WTC11 (cell line): Measurements from ENCODE around the gene TRIM45.

Experiments
- CBFB ChIP-seq: sonication (generic); formaldehyde crosslinking; IDR thresholded peaks from 2 replicates; pipeline ENCODE4 v1.8.1; 2022; ENCODE audit warnings: mild to moderate bottlenecking, low read depth, missing genetic modification reagents
- SP1 ChIP-seq: sonication (generic); formaldehyde crosslinking; conservative IDR thresholded peaks from 2 replicates; pipeline ENCODE4 v1.8.1; 2022; ENCODE audit warnings: missing genetic modification reagents

DNA sequence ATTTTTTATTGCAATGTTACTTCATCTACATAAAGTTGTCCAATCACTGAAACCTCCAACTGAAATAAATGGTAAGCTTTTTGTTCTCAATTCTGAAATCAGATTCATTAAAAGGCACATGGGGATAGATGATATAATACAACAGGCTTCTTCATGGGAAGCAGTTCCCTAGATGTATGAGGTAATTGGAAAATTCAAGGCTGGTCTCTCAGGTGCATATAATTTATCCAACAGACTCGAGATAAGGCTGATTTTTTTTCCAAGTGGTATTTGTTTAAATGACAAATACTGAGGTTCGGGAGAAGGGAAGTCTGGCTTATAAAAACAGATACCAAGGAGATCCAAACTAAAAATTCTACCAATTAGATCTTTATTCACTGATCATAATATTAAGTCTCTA is 14.2 kb downstream of the TRIM45 start:
- TF ChIP-seq SP1: no peak
- no peak for TF ChIP-seq CBFB (CRISPR knock-in tag)
